ENCODE measurements around the gene RPL31. TPM values are rescaled to one million over a fixed set of nuclear protein-coding genes. Genes with fewer than 3 reads are reported as not detected.

RPL31 gene
- total RNA-seq, 1 experiment from 2014 or later: 1,893 TPM

- Histone ChIP-seq H3K9me3 (ENCODE audit: control insufficient read depth, low read depth, low read length) (no peaks in the 10 kb centered on the region), H2BK20ac (ENCODE audit: low read depth, low read length, poor library complexity, severe bottlenecking) (no peak overlapping the region), H3K23me2 (ENCODE audit: insufficient read length, low read depth, low read length, poor library complexity, severe bottlenecking) (no peaks in the 10 kb centered on the region), H3K14ac (ENCODE audit: insufficient read depth, low read length) (no peak overlapping the region), H2BK5ac (ENCODE audit: insufficient read length, low read length) (no peak overlapping the region), H3K4me1 (ENCODE audit: insufficient read depth, low read length) (no peaks in the 10 kb centered on the region), H3K4ac (ENCODE audit: low read depth, low read length) (no peak overlapping the region), H3K18ac (ENCODE audit: insufficient read length, low read depth, low read length) (no peak overlapping the region), H3K23ac (ENCODE audit: insufficient read length, low read depth, low read length) (no peak overlapping the region), H3K9ac (ENCODE audit: extremely low read depth, insufficient read length, low read length) (no peak overlapping the region), H4K91ac (ENCODE audit: insufficient read length, low read depth, low read length) (no peak overlapping the region), H2BK15ac (ENCODE audit: low read depth, low read length) (no peak overlapping the region), H2BK12ac (ENCODE audit: insufficient read length, low read depth, low read length) (no peak overlapping the region), H4K20me1 (ENCODE audit: control insufficient read depth, insufficient read depth, insufficient read length) (peaks cover 5% of the 10 kb centered on the region), H4K5ac (ENCODE audit: insufficient read length, low read depth, low read length) (no peak overlapping the region), H4K8ac (replicated peaks; ENCODE audit: insufficient read length, low read depth, low read length) (no peak overlapping the region), H3K27ac (ENCODE audit: insufficient read length, low read depth, low read length) (no peak overlapping the region), H3T11ph (ENCODE audit: low read length) (no peak overlapping the region), H3K4me2 (ENCODE audit: insufficient read depth, insufficient read length, low read length) (no peak overlapping the region), H2AFZ (ENCODE audit: low read length) (no peak overlapping the region), H3K56ac (ENCODE audit: insufficient read length, low read depth, low read length) (no peak overlapping the region), H2AK5ac (ENCODE audit: insufficient read length, low read length) (no peak overlapping the region), H3K79me2 (ENCODE audit: insufficient read depth, low read length) (no peaks in the 10 kb centered on the region), H2BK120ac (ENCODE audit: low read depth, low read length, poor library complexity, severe bottlenecking) (no peak overlapping the region), H3K27me3 (ENCODE audit: insufficient read depth, low read length) (no peaks in the 10 kb centered on the region), H3K79me1 (ENCODE audit: insufficient read depth, low read depth, low read length, poor library complexity, severe bottlenecking) (no peaks in the 10 kb centered on the region)
- H3K9me3 Mint-ChIP-seq: no peaks in the 10 kb centered on the region; a peak in 1 of 5 replicates
- no peak overlapping the region for H3K4me3 Mint-ChIP-seq
- no peak overlapping the region for H3K27ac Mint-ChIP-seq
- no CpG with 5 or more reads among the region's 11 CpGs for WGBS (ENCODE audit: extremely low coverage, insufficient read length, low lambda C conversion rate)
- peaks cover 4% of the 10 kb centered on the region for H3K27me3 Mint-ChIP-seq (ENCODE audit: low read depth)
- H3K36me3 Mint-ChIP-seq (ENCODE audit: insufficient read depth in 1 of 3, low read depth in 3 of 3): no peaks in the 10 kb centered on the region; a peak in 1 of 7 replicates
- no peak for DNase-seq
- no peak for TF ChIP-seq CTCF (conservative IDR thresholded peaks at IDR 0.05)
- H3K4me1 Mint-ChIP-seq: peaks cover 14 to 20% of the 10 kb centered on the region in 2 experiments
Measured at GRCh38 chr2:100986157-100986556, 15.9 kb upstream of the RPL31 start.
